Stomach (tissue), 4 donors: ENCODE data around the gene GBP1.

ENCODE experiments used
- POLR2A ChIP-seq, 4 donors: fragments of 450-650 bp; IDR thresholded peaks; one replicate each; pipeline ENCODE4 v1.6.1; 2016; ENCODE audit warnings: antibody characterized with exemption in 4 of 4, control low read depth in 2 of 4, mild to moderate bottlenecking in 1 of 4, moderate library complexity in 1 of 4
- TF ChIP-seq, protein P1 (sequence below), 7 experiments: fragments of 450-650 bp in 4 of 7; fragments of 200-600 bp in 3 of 7; sonication (generic) in 3 of 7; IDR thresholded peaks; one replicate each; pipeline ENCODE4 v1.5.1; 2016 to 2019; ENCODE audit warnings: antibody characterized with exemption in 7 of 7, control low read depth in 2 of 7, mild to moderate bottlenecking in 1 of 7

DNA sequence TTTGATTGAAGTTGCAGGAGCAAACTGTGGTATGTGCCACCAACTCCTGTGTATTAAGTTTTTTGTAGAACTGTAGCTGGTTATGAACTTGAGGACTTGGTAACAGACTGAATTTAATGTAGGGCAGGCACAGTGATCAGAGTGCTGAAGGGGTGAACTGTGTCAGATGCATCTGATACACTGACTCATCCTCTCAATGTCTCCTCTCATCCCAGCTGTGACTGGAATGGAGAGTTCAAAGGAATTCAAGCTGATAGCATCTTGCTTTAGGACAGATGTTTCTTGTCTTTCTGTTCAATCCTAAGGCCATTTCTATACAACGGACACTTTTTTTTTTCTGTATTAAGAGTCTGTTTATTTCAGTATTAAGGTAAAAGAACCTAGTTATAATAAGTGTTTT lies 25.0 kb upstream of the GBP1 start:
- TF ChIP-seq, protein P1, sequence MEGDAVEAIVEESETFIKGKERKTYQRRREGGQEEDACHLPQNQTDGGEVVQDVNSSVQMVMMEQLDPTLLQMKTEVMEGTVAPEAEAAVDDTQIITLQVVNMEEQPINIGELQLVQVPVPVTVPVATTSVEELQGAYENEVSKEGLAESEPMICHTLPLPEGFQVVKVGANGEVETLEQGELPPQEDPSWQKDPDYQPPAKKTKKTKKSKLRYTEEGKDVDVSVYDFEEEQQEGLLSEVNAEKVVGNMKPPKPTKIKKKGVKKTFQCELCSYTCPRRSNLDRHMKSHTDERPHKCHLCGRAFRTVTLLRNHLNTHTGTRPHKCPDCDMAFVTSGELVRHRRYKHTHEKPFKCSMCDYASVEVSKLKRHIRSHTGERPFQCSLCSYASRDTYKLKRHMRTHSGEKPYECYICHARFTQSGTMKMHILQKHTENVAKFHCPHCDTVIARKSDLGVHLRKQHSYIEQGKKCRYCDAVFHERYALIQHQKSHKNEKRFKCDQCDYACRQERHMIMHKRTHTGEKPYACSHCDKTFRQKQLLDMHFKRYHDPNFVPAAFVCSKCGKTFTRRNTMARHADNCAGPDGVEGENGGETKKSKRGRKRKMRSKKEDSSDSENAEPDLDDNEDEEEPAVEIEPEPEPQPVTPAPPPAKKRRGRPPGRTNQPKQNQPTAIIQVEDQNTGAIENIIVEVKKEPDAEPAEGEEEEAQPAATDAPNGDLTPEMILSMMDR (IDR thresholded peaks at IDR 0.05), result no peak
- no peak for TF ChIP-seq POLR2A (IDR thresholded peaks at IDR 0.05)
